ENCODE results near the gene CIC.
A peak's percentile ranks its signal among the peaks of the same experiment; 100 is the strongest.

Gene CIC

DNA sequence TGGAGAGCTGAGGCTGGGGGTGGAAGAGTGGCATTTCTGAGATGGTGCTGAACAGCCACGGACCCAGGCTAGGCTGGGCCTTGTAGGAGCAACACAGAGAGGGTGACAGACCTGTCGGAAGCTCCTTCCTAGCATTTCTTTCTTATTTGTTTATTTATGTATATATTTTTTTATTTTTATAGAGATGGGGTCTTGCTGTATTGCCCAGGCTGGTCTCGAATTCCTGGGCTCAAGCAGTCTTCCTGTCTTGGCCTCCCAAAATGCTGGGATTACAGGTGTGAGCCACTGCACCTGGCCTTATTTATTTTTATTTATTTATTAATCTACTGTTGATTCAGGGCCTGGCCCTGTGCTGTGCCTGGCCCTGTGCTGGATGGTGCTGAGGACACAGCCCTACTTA, 6.5 kb downstream of the CIC start:
- no peaks in the 10 kb centered on the region for H3K9me2 ChIP-seq (replicated peaks; ENCODE audit: insufficient read depth, low read length)
- peaks cover 2% of the 10 kb centered on the region; the same call in 1 of the 2 replicates for H3F3A ChIP-seq (ENCODE audit: insufficient read depth, low read length)
- H3K4me1 ChIP-seq (ENCODE audit: low read length) = peaks cover 16% of the 10 kb centered on the region
- peaks cover 43% of the 10 kb centered on the region for H3K79me2 ChIP-seq (ENCODE audit: low read length)
- no peaks in the 10 kb centered on the region for H4K20me1 ChIP-seq (ENCODE audit: insufficient read depth, low read length)
- H3K36me3 ChIP-seq (replicated peaks; ENCODE audit: insufficient read depth, low read length) = no peaks in the 10 kb centered on the region
- H3K9ac ChIP-seq (ENCODE audit: low read length) = no peak overlapping the region
- peak; percentile 2 for DNase-seq
- no peak overlapping the region for H3K4me3 ChIP-seq (ENCODE audit: low read length)
- no peaks in the 10 kb centered on the region for H3K27me3 ChIP-seq (replicated peaks; ENCODE audit: insufficient read depth, low read length)
- no peaks in the 10 kb centered on the region for H3K9me3 ChIP-seq (replicated peaks; ENCODE audit: insufficient read depth, low read length)
- no peak overlapping the region for H2AFZ ChIP-seq (ENCODE audit: low read length)
- H3K4me2 ChIP-seq (ENCODE audit: low read depth, low read length) = no peak overlapping the region
- TF ChIP-seq EZH2 (optimal IDR thresholded peaks at IDR 0.05; ENCODE audit: low read depth, low read length) = no peak
- TF ChIP-seq EZH2phosphoT487 (IDR thresholded peaks at IDR 0.05; ENCODE audit: low read length) = no peak
- TF ChIP-seq CTCF (IDR thresholded peaks at IDR 0.05; ENCODE audit: low read length) = no peak
- H3K27ac ChIP-seq (ENCODE audit: low read length) = no peak overlapping the region

DNA sequence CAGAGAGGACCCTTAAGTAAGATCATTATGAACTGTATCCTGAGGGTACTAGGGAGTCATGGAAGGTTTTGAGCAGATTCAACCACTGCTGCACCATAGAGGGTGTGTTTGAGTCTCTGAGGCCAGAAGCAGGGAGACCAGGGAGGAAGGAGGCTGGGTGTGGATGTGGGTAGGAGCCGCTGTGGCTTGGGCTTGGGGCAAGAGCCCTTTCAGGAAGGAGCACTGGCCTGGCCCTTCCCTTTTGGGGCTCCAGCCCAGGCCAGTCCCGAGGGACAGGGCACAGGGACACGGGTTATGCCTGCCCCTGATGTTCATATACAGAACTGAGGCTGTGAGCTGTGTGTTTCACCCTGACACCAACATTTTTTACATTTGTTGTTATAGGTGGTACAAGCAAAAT, 7.2 kb downstream of the CIC start:
- Histone ChIP-seq H3K27ac (ENCODE audit: low read length) (no peak overlapping the region), H3K9me3 (replicated peaks; ENCODE audit: insufficient read depth, low read length) (no peaks in the 10 kb centered on the region), H3F3A (ENCODE audit: insufficient read depth, low read length) (0 out of 2 replicates have a peak, but pooled peaks cover 1% of the 10 kb centered on the region), H2AFZ (ENCODE audit: low read length) (no peak overlapping the region), H3K9me2 (replicated peaks; ENCODE audit: insufficient read depth, low read length) (no peaks in the 10 kb centered on the region), H3K9ac (ENCODE audit: low read length) (no peak overlapping the region), H3K4me1 (ENCODE audit: low read length) (peaks cover 13% of the 10 kb centered on the region), H3K4me3 (ENCODE audit: low read length) (no peak overlapping the region), H3K4me2 (ENCODE audit: low read depth, low read length) (no peak overlapping the region), H3K27me3 (replicated peaks; ENCODE audit: insufficient read depth, low read length) (no peaks in the 10 kb centered on the region), H3K79me2 (ENCODE audit: low read length) (peaks cover 36% of the 10 kb centered on the region), H3K36me3 (replicated peaks; ENCODE audit: insufficient read depth, low read length) (no peaks in the 10 kb centered on the region), H4K20me1 (ENCODE audit: insufficient read depth, low read length) (no peaks in the 10 kb centered on the region)
- TF ChIP-seq EZH2 (optimal IDR thresholded peaks at IDR 0.05; ENCODE audit: low read depth, low read length) (no peak), CTCF (IDR thresholded peaks at IDR 0.05; ENCODE audit: low read length) (no peak), EZH2phosphoT487 (IDR thresholded peaks at IDR 0.05; ENCODE audit: low read length) (no peak)
- DNase-seq = no peak

- Histone ChIP-seq H3K4me3 (ENCODE audit: low read length) (no peak overlapping the region), H3K27ac (ENCODE audit: low read length) (no peak overlapping the region), H3K4me2 (ENCODE audit: low read depth, low read length) (no peak overlapping the region), H3K36me3 (replicated peaks; ENCODE audit: insufficient read depth, low read length) (no peaks in the 10 kb centered on the region), H3K9ac (ENCODE audit: low read length) (no peak overlapping the region), H3F3A (ENCODE audit: insufficient read depth, low read length) (0 out of 2 replicates have a peak, but pooled peaks cover 2% of the 10 kb centered on the region), H3K27me3 (replicated peaks; ENCODE audit: insufficient read depth, low read length) (no peaks in the 10 kb centered on the region), H4K20me1 (ENCODE audit: insufficient read depth, low read length) (no peaks in the 10 kb centered on the region), H3K4me1 (ENCODE audit: low read length) (peaks cover 8% of the 10 kb centered on the region), H2AFZ (ENCODE audit: low read length) (no peak overlapping the region), H3K79me2 (ENCODE audit: low read length) (peaks cover 31% of the 10 kb centered on the region), H3K9me2 (replicated peaks; ENCODE audit: insufficient read depth, low read length) (no peaks in the 10 kb centered on the region), H3K9me3 (replicated peaks; ENCODE audit: insufficient read depth, low read length) (no peaks in the 10 kb centered on the region)
- TF ChIP-seq EZH2phosphoT487 (IDR thresholded peaks at IDR 0.05; ENCODE audit: low read length) = no peak
- no peak for TF ChIP-seq CTCF (IDR thresholded peaks at IDR 0.05; ENCODE audit: low read length)
- no peak for TF ChIP-seq EZH2 (optimal IDR thresholded peaks at IDR 0.05; ENCODE audit: low read depth, low read length)
- DNase-seq = no peak
Measured at GRCh38 chr19:42276821-42277220, 7.8 kb downstream of the CIC start.
